AG08395 (cell line): ENCODE data around the gene NDUFC2.
"Not testable (repeated sequence)": the region's sequence is repeated elsewhere in the genome, so short reads cannot be mapped to it uniquely, and the experiment has no call there.

ENCODE experiments used
- DNase-seq: peaks from one replicate; pipeline ENCODE4 v3.0.0; 2012; ENCODE audit warnings: mixed read lengths, low spot score

NDUFC2 gene

DNA sequence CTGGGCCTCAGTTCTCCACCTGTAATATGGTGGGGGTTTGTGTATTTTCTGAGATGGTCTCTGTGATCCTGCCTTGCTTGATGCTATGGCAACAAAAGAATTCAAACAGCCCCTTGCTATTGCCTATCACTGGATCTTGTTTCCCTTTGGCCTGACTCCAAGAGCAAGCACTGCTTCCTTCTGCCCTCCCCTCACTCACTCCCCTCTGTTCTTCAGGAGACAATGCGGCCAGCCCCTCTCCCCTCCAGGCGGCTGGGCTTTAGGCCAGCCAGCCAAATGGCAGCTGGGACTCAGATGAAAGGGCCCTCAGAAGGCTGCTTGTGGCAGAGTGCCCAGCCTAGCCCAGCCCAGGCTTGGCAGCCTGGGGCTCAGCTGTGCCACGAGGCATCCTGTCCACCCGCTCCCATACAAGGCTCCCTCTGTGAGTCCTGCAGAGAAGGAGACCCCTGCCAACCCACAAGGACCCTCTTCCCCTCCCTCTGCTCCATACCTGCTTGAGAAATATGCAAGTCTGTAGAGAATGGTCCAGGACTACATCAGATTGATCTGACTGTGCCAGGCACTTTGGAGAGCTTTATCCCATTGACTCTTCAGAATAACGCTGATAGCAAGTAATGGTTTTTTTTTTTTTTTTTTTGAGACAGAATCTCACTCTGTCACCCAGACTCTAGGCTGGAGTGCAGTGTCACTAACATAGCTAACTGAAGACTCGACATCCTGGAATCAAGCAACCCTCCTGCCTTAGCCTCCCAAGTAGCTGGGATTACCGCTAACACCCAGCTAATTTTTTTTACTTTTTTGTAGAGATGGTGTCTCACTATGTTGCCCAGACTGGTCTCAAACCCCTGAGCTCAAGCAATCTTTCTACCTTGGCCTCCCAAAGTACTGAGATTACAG lies 49.0 kb downstream of the NDUFC2 start:
- peak; percentile 54 for DNase-seq

- not testable (repeated sequence) for DNase-seq
Measured at GRCh38 chr11:78028423-78028822, 51.2 kb downstream of the NDUFC2 start.

DNA sequence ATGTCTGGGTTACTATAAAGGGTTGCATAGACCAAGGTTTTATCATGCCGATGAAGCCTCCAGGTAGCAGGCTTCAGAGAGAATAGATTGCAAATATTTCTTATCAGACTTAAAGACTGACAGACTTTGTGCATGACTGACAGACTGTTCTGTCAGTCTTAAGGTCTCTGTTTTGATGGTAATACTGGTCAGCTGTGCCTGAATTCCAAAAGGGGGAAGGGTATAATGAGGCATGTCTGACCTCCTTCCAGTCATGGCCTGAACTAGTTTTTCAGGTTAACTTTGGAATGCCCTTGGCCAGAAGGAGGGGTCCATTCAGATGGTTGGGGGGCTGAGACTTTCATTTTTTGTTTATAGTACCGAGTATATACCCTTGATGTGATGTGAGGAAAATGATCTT lies 51.9 kb downstream of the NDUFC2 start:
- no peak for DNase-seq

DNA sequence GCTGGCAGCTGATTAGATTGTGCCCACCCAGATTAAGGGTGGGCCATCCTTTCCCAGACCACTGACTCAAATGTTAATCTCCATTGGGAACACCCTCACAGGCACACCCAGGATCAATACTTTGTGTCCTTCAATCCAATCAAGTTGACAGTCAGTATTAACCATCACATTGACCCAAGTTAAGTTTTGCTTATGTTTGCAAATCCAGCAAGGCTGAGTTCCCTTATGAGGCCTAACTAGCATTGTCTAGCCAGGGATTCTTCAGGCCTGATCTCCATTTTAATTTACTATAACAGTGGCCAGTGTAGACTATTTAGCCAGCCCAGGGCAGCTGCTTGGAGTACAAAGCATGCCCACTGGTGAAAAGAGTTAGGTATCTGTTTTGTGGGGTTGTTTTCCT lies 54.3 kb downstream of the NDUFC2 start:
- DNase-seq = no peak

DNA sequence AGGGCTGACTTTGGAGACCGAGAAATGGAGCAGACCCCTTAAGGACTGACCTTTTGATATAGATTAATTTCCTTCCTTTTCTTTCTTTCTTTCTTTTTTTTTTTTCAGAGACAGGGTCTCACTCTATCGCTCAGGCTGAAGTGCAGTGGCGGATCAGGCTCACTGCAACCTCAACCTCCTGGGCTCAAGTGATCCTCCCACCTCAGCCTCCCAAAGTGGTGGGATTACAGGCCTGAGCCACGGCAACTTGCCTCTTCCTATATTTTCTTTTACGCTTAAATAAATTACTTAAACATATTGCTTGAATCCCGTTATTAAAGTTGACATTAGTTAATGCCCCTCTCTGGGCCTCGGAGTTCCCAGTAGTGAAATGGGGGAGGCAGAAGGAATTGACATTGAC lies 56.2 kb downstream of the NDUFC2 start:
- no peak for DNase-seq

DNA sequence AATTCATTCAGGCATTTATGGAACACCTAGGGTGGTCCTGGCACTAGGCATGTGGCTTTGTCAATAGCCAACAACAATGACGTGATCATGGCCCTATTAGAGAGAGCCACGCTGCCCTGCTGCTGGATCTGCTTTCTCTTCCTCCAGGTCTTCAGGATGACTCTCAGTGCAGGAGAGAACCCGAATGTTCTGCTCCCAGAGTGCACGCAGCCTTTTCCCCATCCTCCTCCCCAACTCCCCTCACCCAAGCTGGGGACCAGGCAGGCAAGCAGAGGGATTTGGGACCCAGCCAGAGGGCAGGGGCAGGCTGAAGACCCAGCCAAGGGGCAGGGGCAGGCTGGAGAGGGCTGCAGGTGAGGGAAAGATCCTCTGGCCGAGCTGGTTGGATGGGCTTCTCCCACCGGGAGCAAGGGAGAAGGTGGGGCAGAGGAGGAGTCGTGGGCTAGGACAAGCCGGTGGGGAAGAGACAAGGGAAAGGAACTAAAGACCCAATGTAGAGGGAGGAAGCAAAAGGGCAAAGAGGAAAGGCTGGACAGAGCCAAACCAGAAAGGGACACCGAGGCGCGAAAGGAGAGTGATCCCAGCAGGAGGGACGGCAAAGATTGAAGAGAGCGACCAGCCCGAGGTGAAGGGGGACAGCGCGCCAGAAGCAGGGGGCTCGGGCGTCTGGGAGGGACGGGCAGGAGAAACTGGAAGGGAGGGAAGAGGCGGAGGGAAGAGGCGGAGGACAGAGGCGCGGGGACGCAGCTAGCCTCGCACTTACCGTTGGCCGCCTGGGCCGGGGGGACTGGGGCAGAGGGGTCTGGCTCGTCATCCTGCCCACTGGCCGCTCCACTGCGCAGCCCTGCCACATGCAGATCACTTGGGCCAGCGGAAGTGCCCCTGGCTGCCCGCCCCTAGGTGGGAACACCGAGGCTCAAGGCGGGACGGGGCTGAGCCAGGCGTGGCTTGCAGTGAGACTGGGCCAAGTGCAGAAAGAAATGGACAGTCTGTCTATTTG lies 57.0 kb downstream of the NDUFC2 start, which contains the start of gene KCTD14:
TSS of gene KCTD14 (minus strand) at position 880 of the 1,000 bp plus-strand sequence. CDS start at position 853, 27 bp downstream.
- peak; percentile 29 for DNase-seq

GRCh38 chr11:78021611-78022010 lies 58.1 kb downstream of the NDUFC2 start:
- no peak for DNase-seq

DNA sequence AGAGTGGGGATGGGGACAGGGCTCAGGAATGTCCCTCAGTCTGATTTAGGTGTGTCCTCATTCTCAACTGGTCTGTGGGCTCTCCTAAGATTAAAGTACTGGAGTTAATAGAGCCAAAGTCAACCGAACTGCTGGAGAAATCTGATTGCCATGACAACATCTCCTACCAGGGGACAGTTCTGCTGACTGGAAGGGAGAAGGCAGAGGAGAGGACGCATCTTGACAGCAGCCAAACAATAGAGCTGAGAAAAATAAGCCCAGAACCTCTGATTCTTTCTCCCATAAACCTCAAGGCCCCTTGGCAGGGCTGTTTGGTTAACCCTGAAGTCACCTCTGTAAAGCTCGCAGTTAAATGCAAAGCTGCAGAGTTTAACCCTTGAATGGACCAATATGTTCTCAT lies 59.4 kb downstream of the NDUFC2 start:
- no peak for DNase-seq

GRCh38 chr11:78019808-78020207 lies 59.9 kb downstream of the NDUFC2 start:
- DNase-seq = no peak
